Measurements from ENCODE around the gene JDP2.

The JDP2 gene

GRCh38 chr14:75518625-75519024 is 90.8 kb downstream of the JDP2 start:
- DNase-seq (ENCODE audit: extremely low spot score), result peak; percentile 39
- CTCF ChIA-PET, result interaction anchor here (0.6 to 1.0 kb wide), 7 partner anchors 13 to 42 kb away, joined by 3 to 5 read pairs (median 3); no protein-coding TSS in a partner anchor
- TF ChIP-seq PKNOX1 (IDR thresholded peaks at IDR 0.05) (peak; percentile 30; the same call in 1 of the 2 replicates), NFRKB (IDR thresholded peaks at IDR 0.05) (no peak), SP1 (IDR thresholded peaks at IDR 0.05) (no peak), ELF4 (IDR thresholded peaks at IDR 0.05) (no peak), BHLHE40 (IDR thresholded peaks at IDR 0.05; ENCODE audit: borderline replicate concordance) (no peak)
- POLR2A ChIA-PET, result no interaction called here

- TF ChIP-seq L3MBTL2 (conservative IDR thresholded peaks at IDR 0.05) (no peak), PKNOX1 (IDR thresholded peaks at IDR 0.05) (no peak), NFRKB (IDR thresholded peaks at IDR 0.05) (no peak)
- POLR2A ChIA-PET, result no interaction called here
- no peak for DNase-seq (ENCODE audit: extremely low spot score)
- CTCF ChIA-PET, result interaction anchor here (0.6 to 1.0 kb wide), 6 partner anchors 12 to 33 kb away, joined by 3 to 5 read pairs (median 3); no protein-coding TSS in a partner anchor
These were observed 91.6 kb downstream of the JDP2 start for GRCh38 chr14:75519394-75519793.

- TF ChIP-seq ELF4 (IDR thresholded peaks at IDR 0.05), result no peak
- TF ChIP-seq FOXA1 (IDR thresholded peaks at IDR 0.05), result no peak
- no peak for TF ChIP-seq CTBP1 (IDR thresholded peaks at IDR 0.05; ENCODE audit: borderline replicate concordance)
- TF ChIP-seq NFRKB (IDR thresholded peaks at IDR 0.05), result no peak
- TF ChIP-seq PKNOX1 (IDR thresholded peaks at IDR 0.05), result no peak
- no peak for TF ChIP-seq HDGF (IDR thresholded peaks at IDR 0.05; ENCODE audit: borderline replicate concordance)
- TF ChIP-seq SUZ12 (IDR thresholded peaks at IDR 0.05), result no peak
- no peak for TF ChIP-seq ARNT (IDR thresholded peaks at IDR 0.05)
- TF ChIP-seq FOXM1 (IDR thresholded peaks at IDR 0.05; ENCODE audit: borderline replicate concordance), result no peak
- TF ChIP-seq FOXK2 (IDR thresholded peaks at IDR 0.05), result no peak
- TF ChIP-seq BHLHE40 (IDR thresholded peaks at IDR 0.05; ENCODE audit: borderline replicate concordance), result no peak
- no peak for TF ChIP-seq TARDBP (IDR thresholded peaks at IDR 0.05)
- no peak for TF ChIP-seq L3MBTL2 (conservative IDR thresholded peaks at IDR 0.05)
- TF ChIP-seq SP1 (IDR thresholded peaks at IDR 0.05), result no peak
- no peak for TF ChIP-seq LEF1 (IDR thresholded peaks at IDR 0.05; ENCODE audit: borderline replicate concordance)
- TF ChIP-seq ZNF384 (IDR thresholded peaks at IDR 0.05), result no peak
- CTCF ChIA-PET, result interaction anchor here (1.0 kb wide), 1 partner anchor 11 kb away, joined by 3 read pairs; no protein-coding TSS in a partner anchor
- DNase-seq (ENCODE audit: extremely low spot score), result no peak
- POLR2A ChIA-PET, result no interaction called here
These were observed 92.3 kb downstream of the JDP2 start for GRCh38 chr14:75519826-75520728.

- TF ChIP-seq ELF4 (IDR thresholded peaks at IDR 0.05) (no peak), ARNT (IDR thresholded peaks at IDR 0.05) (no peak), SUZ12 (IDR thresholded peaks at IDR 0.05) (no peak), FOXA1 (IDR thresholded peaks at IDR 0.05) (no peak), FOXK2 (IDR thresholded peaks at IDR 0.05) (no peak), ZNF384 (IDR thresholded peaks at IDR 0.05) (no peak), L3MBTL2 (conservative IDR thresholded peaks at IDR 0.05) (no peak), FOXM1 (IDR thresholded peaks at IDR 0.05; ENCODE audit: borderline replicate concordance) (no peak), NFRKB (IDR thresholded peaks at IDR 0.05) (no peak), SP1 (IDR thresholded peaks at IDR 0.05) (no peak), BHLHE40 (IDR thresholded peaks at IDR 0.05; ENCODE audit: borderline replicate concordance) (no peak), HDGF (IDR thresholded peaks at IDR 0.05; ENCODE audit: borderline replicate concordance) (no peak), PKNOX1 (IDR thresholded peaks at IDR 0.05) (no peak), TARDBP (IDR thresholded peaks at IDR 0.05) (no peak), LEF1 (IDR thresholded peaks at IDR 0.05; ENCODE audit: borderline replicate concordance) (no peak), CTBP1 (IDR thresholded peaks at IDR 0.05; ENCODE audit: borderline replicate concordance) (no peak)
- ChIA-PET POLR2A (no interaction called here), CTCF (no interaction called here)
- DNase-seq (ENCODE audit: extremely low spot score), result no peak
These were observed 93.0 kb downstream of the JDP2 start for GRCh38 chr14:75520852-75521251.

- POLR2A ChIA-PET, result no interaction called here
- CTCF ChIA-PET, result no interaction called here
- no peak for TF ChIP-seq BHLHE40 (IDR thresholded peaks at IDR 0.05; ENCODE audit: borderline replicate concordance)
- TF ChIP-seq PKNOX1 (IDR thresholded peaks at IDR 0.05), result no peak
- TF ChIP-seq ARNT (IDR thresholded peaks at IDR 0.05), result no peak
- no peak for TF ChIP-seq FOXM1 (IDR thresholded peaks at IDR 0.05; ENCODE audit: borderline replicate concordance)
- TF ChIP-seq ZNF384 (IDR thresholded peaks at IDR 0.05), result no peak
- TF ChIP-seq CTBP1 (IDR thresholded peaks at IDR 0.05; ENCODE audit: borderline replicate concordance), result no peak
- TF ChIP-seq SUZ12 (IDR thresholded peaks at IDR 0.05), result no peak
- no peak for TF ChIP-seq SP1 (IDR thresholded peaks at IDR 0.05)
- no peak for TF ChIP-seq L3MBTL2 (conservative IDR thresholded peaks at IDR 0.05)
- TF ChIP-seq TARDBP (IDR thresholded peaks at IDR 0.05), result no peak
- no peak for TF ChIP-seq LEF1 (IDR thresholded peaks at IDR 0.05; ENCODE audit: borderline replicate concordance)
- no peak for TF ChIP-seq ELF4 (IDR thresholded peaks at IDR 0.05)
- no peak for TF ChIP-seq FOXK2 (IDR thresholded peaks at IDR 0.05)
- TF ChIP-seq HDGF (IDR thresholded peaks at IDR 0.05; ENCODE audit: borderline replicate concordance), result no peak
- TF ChIP-seq FOXA1 (IDR thresholded peaks at IDR 0.05), result no peak
- TF ChIP-seq NFRKB (IDR thresholded peaks at IDR 0.05), result no peak
These were observed 93.8 kb downstream of the JDP2 start for GRCh38 chr14:75521415-75522199.

More at GRCh38 chr14:75521415-75522199, 93.8 kb downstream of the JDP2 start:
- no peak for DNase-seq (ENCODE audit: extremely low spot score)

Measured in HEK293T (cell line).